Measurements from ENCODE around the gene AGO1.

DNA sequence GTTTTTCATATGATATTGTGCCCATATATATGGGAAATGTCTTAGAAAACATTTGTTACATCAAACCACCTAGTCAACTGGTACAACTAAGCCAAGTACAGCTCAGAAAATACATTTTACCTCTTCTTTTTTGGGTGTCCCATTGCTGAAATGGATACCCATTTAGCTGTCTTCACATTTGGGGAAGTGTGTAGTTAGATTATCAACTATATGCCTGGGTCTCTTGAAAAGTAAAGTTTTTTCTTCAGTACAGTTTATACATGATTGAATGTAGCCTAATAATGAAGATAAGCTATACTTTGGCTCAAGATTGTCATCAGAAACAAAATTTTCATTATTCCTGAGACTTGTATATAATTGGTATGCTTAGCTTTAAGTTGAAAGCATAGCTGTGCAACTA is 49.9 kb downstream of the AGO1 start:
- TF ChIP-seq, protein P1, sequence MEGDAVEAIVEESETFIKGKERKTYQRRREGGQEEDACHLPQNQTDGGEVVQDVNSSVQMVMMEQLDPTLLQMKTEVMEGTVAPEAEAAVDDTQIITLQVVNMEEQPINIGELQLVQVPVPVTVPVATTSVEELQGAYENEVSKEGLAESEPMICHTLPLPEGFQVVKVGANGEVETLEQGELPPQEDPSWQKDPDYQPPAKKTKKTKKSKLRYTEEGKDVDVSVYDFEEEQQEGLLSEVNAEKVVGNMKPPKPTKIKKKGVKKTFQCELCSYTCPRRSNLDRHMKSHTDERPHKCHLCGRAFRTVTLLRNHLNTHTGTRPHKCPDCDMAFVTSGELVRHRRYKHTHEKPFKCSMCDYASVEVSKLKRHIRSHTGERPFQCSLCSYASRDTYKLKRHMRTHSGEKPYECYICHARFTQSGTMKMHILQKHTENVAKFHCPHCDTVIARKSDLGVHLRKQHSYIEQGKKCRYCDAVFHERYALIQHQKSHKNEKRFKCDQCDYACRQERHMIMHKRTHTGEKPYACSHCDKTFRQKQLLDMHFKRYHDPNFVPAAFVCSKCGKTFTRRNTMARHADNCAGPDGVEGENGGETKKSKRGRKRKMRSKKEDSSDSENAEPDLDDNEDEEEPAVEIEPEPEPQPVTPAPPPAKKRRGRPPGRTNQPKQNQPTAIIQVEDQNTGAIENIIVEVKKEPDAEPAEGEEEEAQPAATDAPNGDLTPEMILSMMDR (IDR thresholded peaks at IDR 0.05; ENCODE audit: borderline replicate concordance, extremely low read depth, low read length, poor library complexity, severe bottlenecking) = no peak
- TF ChIP-seq EZH2 (IDR thresholded peaks at IDR 0.05; ENCODE audit: borderline replicate concordance, low read depth, low read length, severe bottlenecking) = no peak

Measured in DND-41 (cell line).